ENCODE measurements around the gene ING4.

Gene ING4

GRCh38 chr12:6635856-6636531 is 26.9 kb downstream of the ING4 start, which contains the start of gene LPAR5:
TSS of gene LPAR5 (minus strand) at chr12:6635959. CDS start at chr12:6621248, 14,711 bp downstream.
- no peak for DNase-seq (ENCODE audit: low read depth)

GRCh38 chr12:6635375-6635855 is 27.5 kb downstream of the ING4 start:
- DNase-seq (ENCODE audit: low read depth) = no peak

GRCh38 chr12:6632026-6632983 is 30.6 kb downstream of the ING4 start:
- no peak for DNase-seq (ENCODE audit: low read depth)

GRCh38 chr12:6631549-6631961 is 31.4 kb downstream of the ING4 start:
- no peak for DNase-seq (ENCODE audit: low read depth)

GRCh38 chr12:6630736-6631135 is 32.2 kb downstream of the ING4 start:
- DNase-seq (ENCODE audit: low read depth) = no peak

- no peak for DNase-seq (ENCODE audit: low read depth)
These were observed 35.3 kb downstream of the ING4 start for GRCh38 chr12:6627616-6628015.

- DNase-seq (ENCODE audit: low read depth) = no peak
These were observed 36.1 kb downstream of the ING4 start for GRCh38 chr12:6626654-6627283.

GRCh38 chr12:6620885-6621274 is 42.0 kb downstream of the ING4 start:
- no peak for DNase-seq (ENCODE audit: low read depth)

GRCh38 chr12:6620137-6620884 is 42.6 kb downstream of the ING4 start:
- no peak for DNase-seq (ENCODE audit: low read depth)

GRCh38 chr12:6618483-6619225 is 44.3 kb downstream of the ING4 start:
- DNase-seq (ENCODE audit: low read depth) = no peak

GRCh38 chr12:6615802-6616201 is 47.1 kb downstream of the ING4 start:
- no peak for DNase-seq (ENCODE audit: low read depth)

- DNase-seq (ENCODE audit: low read depth) = no peak
These were observed 48.3 kb downstream of the ING4 start for GRCh38 chr12:6614513-6615172.

GRCh38 chr12:6613776-6614512 is 49.0 kb downstream of the ING4 start:
- DNase-seq (ENCODE audit: low read depth) = peak; percentile 72

- DNase-seq (ENCODE audit: low read depth) = no peak
These were observed 49.7 kb downstream of the ING4 start for GRCh38 chr12:6613015-6613775.

- DNase-seq (ENCODE audit: low read depth) = no peak
These were observed 50.3 kb downstream of the ING4 start for GRCh38 chr12:6612652-6613014.

GRCh38 chr12:6612247-6612646 is 50.7 kb downstream of the ING4 start:
- DNase-seq (ENCODE audit: low read depth) = no peak

- DNase-seq (ENCODE audit: low read depth) = no peak
These were observed 54.2 kb downstream of the ING4 start for GRCh38 chr12:6608592-6609281.

Measured in non-pigmented ciliary epithelial cell (primary cell).